PC-3 (cell line): ENCODE results near the gene FBXL13. TPM values are rescaled to one million over a fixed set of nuclear protein-coding genes. Genes with fewer than 3 reads are reported as not detected.

Experiments
- ATAC-seq: fragments of 200-7000 bp; cut with Tn5 transposase; 2 replicates; pipeline ENCODE4 v1.9.1; 2020; ENCODE audit warnings: mild to moderate bottlenecking, moderate library complexity
- BruUV-seq: library from RNA; stranded (reverse); fragments of 400-500 nt; replicated peaks from 2 replicates; lab custom pipeline; 2021; lab: Mats Ljungman, UMichigan
- CTCF ChIA-PET: fragments of 300-600 bp; sonication (Branson Sonifier 250); formaldehyde crosslinking; loops from one replicate; lab custom pipeline; 2022; ENCODE audit warnings: antibody characterized with exemption; lab: Charles Lee
- POLR2A ChIA-PET: fragments of 300-600 bp; sonication (Branson Sonifier 250); formaldehyde crosslinking; loops from one replicate; lab custom pipeline; 2022; ENCODE audit warnings: antibody characterized with exemption; ENCODE audit not compliant: unreplicated experiment; lab: Charles Lee
- DNase-seq: peaks from one replicate; pipeline ENCODE4 v3.0.0-alpha.2; 2015
- H2AFZ ChIP-seq: fragments of 300-600 bp; sonication (generic); 2 replicates; pipeline ENCODE4 v1.6.0; 2016; ENCODE audit warnings: antibody characterized with exemption, low read length
- H3F3A ChIP-seq: fragments of 300-600 bp; sonication (generic); one replicate; pipeline ENCODE4 v1.6.0; 2017; ENCODE audit warnings: antibody characterized with exemption, low read length, control low read depth, mild to moderate bottlenecking; ENCODE audit not compliant: unreplicated experiment
- H3K27ac ChIP-seq: fragments of 300-600 bp; sonication (generic); 2 replicates; pipeline ENCODE4 v1.5.1; 2016; ENCODE audit warnings: mild to moderate bottlenecking, low read length
- H3K27me3 ChIP-seq: fragments of 300-600 bp; sonication (generic); 2 replicates; pipeline ENCODE4 v1.6.1; 2016; ENCODE audit warnings: low read length, mixed read lengths
- H3K36me3 ChIP-seq: fragments of 300-600 bp; sonication (generic); 2 replicates; pipeline ENCODE4 v1.6.1; 2016; ENCODE audit warnings: low read depth, mixed run types, low read length, mixed read lengths
- H3K4me1 ChIP-seq: fragments of 300-600 bp; sonication (generic); 2 replicates; pipeline ENCODE4 v1.5.1; 2016; ENCODE audit warnings: low read length; ENCODE audit not compliant: insufficient read depth
- H3K4me2 ChIP-seq: fragments of 300-600 bp; sonication (generic); 2 replicates; pipeline ENCODE4 v1.6.0; 2016; ENCODE audit warnings: low read length
- H3K4me3 ChIP-seq: fragments of 300-600 bp; sonication (generic); 2 replicates; pipeline ENCODE4 v1.5.1; 2016; ENCODE audit warnings: mild to moderate bottlenecking, low read length, mixed read lengths
- H3K79me2 ChIP-seq: fragments of 300-600 bp; sonication (generic); 2 replicates; pipeline ENCODE4 v1.6.1; 2017; ENCODE audit warnings: low read length, mixed read lengths
- H3K9ac ChIP-seq: fragments of 300-600 bp; sonication (generic); 2 replicates; pipeline ENCODE4 v1.6.0; 2016; ENCODE audit warnings: mild to moderate bottlenecking, low read length
- H3K9me2 ChIP-seq: fragments of 300-600 bp; sonication (generic); replicated peaks from 2 replicates; pipeline ENCODE4 v1.6.1; 2016; ENCODE audit warnings: mixed run types, low read length, mixed read lengths
- H3K9me3 ChIP-seq: fragments of 300-600 bp; sonication (generic); 2 replicates; pipeline ENCODE4 v1.6.1; 2016; ENCODE audit warnings: low read length, mixed read lengths
- H4K20me1 ChIP-seq: fragments of 300-600 bp; sonication (generic); 2 replicates; pipeline ENCODE4 v1.6.1; 2016; ENCODE audit warnings: low read length, mixed read lengths
- CTCF ChIP-seq: fragments of 300-600 bp; sonication (generic); conservative IDR thresholded peaks from 2 replicates; pipeline ENCODE4 v1.5.1; 2017; ENCODE audit warnings: antibody characterized with exemption, low read depth, mild to moderate bottlenecking, low read length
- EZH2 ChIP-seq: fragments of 300-600 bp; sonication (generic); IDR thresholded peaks from one replicate; pipeline ENCODE4 v1.6.1; 2017; ENCODE audit warnings: antibody characterized with exemption, mild to moderate bottlenecking, low read length; ENCODE audit not compliant: unreplicated experiment
- EZH2phosphoT487 ChIP-seq: fragments of 300-600 bp; sonication (generic); IDR thresholded peaks from 2 replicates; pipeline ENCODE4 v1.6.1; 2018; ENCODE audit warnings: mild to moderate bottlenecking, antibody characterized with exemption, low read length, borderline replicate concordance
- intact Hi-C: fragments of 100-400 bp; cut with micrococcal nuclease; formaldehyde crosslinking; loops from 2 replicates; pipeline ENCODE4 v1.9.0; 2023
- total RNA-seq: library from RNA; depleted of rRNA; stranded (reverse); fragments of >200 nt; gene quantifications from 2 replicates; pipeline ENCODE4 v1.2.3, GENCODE V29; 2014

Gene FBXL13
- total RNA-seq, 1 experiment from 2014 or later: 1.1 TPM

- ChIA-PET CTCF (no interaction called here), POLR2A (no interaction called here)
- H3K4me2 ChIP-seq: no peak overlapping the region
- intact Hi-C loops: no loop called here
- no peak overlapping the region for H3K9ac ChIP-seq
- H3K36me3 ChIP-seq: no peaks in the 10 kb centered on the region
- BruUV-seq: no TSS peak
- H3K4me1 ChIP-seq: peaks cover 15% of the 10 kb centered on the region
- TF ChIP-seq EZH2: no peak
- TF ChIP-seq EZH2phosphoT487: no peak
- no peak for TF ChIP-seq CTCF
- peaks cover 6% of the 10 kb centered on the region for H3F3A ChIP-seq
- no peaks in the 10 kb centered on the region for H3K9me3 ChIP-seq
- no peak for ATAC-seq
- no peak overlapping the region for H3K27ac ChIP-seq
- H4K20me1 ChIP-seq: no peaks in the 10 kb centered on the region
- H3K27me3 ChIP-seq: no peaks in the 10 kb centered on the region
- no peaks in the 10 kb centered on the region for H3K9me2 ChIP-seq
- H2AFZ ChIP-seq: no peak overlapping the region
- H3K79me2 ChIP-seq: no peaks in the 10 kb centered on the region
- H3K4me3 ChIP-seq: no peak overlapping the region
- no peak for DNase-seq
These were observed 256.7 kb downstream of the FBXL13 start for GRCh38 chr7:102817616-102818573.

- Histone ChIP-seq H3K36me3 (no peaks in the 10 kb centered on the region), H3K9me3 (no peaks in the 10 kb centered on the region), H3K27ac (peak overlapping the region; percentile 19), H4K20me1 (no peaks in the 10 kb centered on the region), H2AFZ (no peak overlapping the region), H3F3A (peaks cover 6% of the 10 kb centered on the region), H3K9me2 (no peaks in the 10 kb centered on the region), H3K79me2 (no peaks in the 10 kb centered on the region), H3K4me1 (peaks cover 15% of the 10 kb centered on the region), H3K4me3 (no peak overlapping the region), H3K4me2 (peak overlapping the region; percentile 30), H3K27me3 (no peaks in the 10 kb centered on the region), H3K9ac (no peak overlapping the region)
- BruUV-seq: no TSS peak
- ChIA-PET POLR2A (no interaction called here), CTCF (no interaction called here)
- peak; percentile 72 for DNase-seq
- intact Hi-C loops: loop anchor here (1.0 kb wide), 1 partner anchor 21 kb away; no protein-coding TSS in a partner anchor
- ATAC-seq: peak; percentile 91
- TF ChIP-seq EZH2phosphoT487 (no peak), EZH2 (no peak), CTCF (no peak)
These were observed 260.5 kb downstream of the FBXL13 start for GRCh38 chr7:102814025-102814471.
